Aorta (tissue), 5 donors: Measurements from ENCODE around the gene ING5. TPM values are rescaled to one million over a fixed set of nuclear protein-coding genes. Genes with fewer than 3 reads are reported as not detected.

ENCODE experiments used
- ATAC-seq: fragments of 200-7000 bp; cut with Tn5 transposase; one replicate; pipeline ENCODE4 v1.9.1; 2022; ENCODE audit warnings: moderate library complexity; ENCODE audit not compliant: low FRiP score
- DNase-seq, 2 donors: peaks; one replicate each; pipeline ENCODE4 v3.0.0-alpha.2; 2020
- H3K27ac ChIP-seq, 2 donors: one replicate each; pipeline ENCODE4 v1.5.1; 2013; ENCODE audit warnings: low read length in 2 of 2, mild to moderate bottlenecking in 2 of 2, moderate library complexity in 2 of 2, control low read depth in 1 of 2, inconsistent platforms in 1 of 2, low read depth in 1 of 2
- H3K27me3 ChIP-seq, 2 donors: one replicate each; pipeline ENCODE4 v1.6.1; 2013; ENCODE audit warnings: control low read depth in 1 of 2, low read length in 1 of 2, mild to moderate bottlenecking in 1 of 2, moderate library complexity in 1 of 2; ENCODE audit not compliant: insufficient read depth in 2 of 2, control insufficient read depth in 1 of 2
- H3K36me3 ChIP-seq, 2 donors: one replicate each; pipeline ENCODE4 v1.6.1; 2013; ENCODE audit warnings: control low read depth in 1 of 2, low read length in 1 of 2, mild to moderate bottlenecking in 1 of 2; ENCODE audit not compliant: insufficient read depth in 2 of 2, control insufficient read depth in 1 of 2
- H3K4me1 ChIP-seq, 2 donors: one replicate each; pipeline ENCODE4 v1.6.1; 2013; ENCODE audit warnings: low read length in 2 of 2, control low read depth in 1 of 2, mild to moderate bottlenecking in 1 of 2, moderate library complexity in 1 of 2; ENCODE audit not compliant: insufficient read depth in 2 of 2, control insufficient read depth in 1 of 2
- H3K4me3 ChIP-seq, 2 donors: one replicate each; pipeline ENCODE4 v1.5.1; 2013; ENCODE audit warnings: low read length in 2 of 2, control low read depth in 1 of 2, mild to moderate bottlenecking in 1 of 2
- H3K9me3 ChIP-seq: one replicate; pipeline ENCODE4 v1.6.1; 2013; ENCODE audit warnings: mild to moderate bottlenecking, low read length; ENCODE audit not compliant: control insufficient read depth
- WGBS, 2 donors: extraction: QIAGEN DNeasy Blood & Tissue Kit; methylation state at CpG; one replicate each; pipeline ENCODE4 v1.1.7; 2013; 5-methylcytosine and 5-hydroxymethylcytosine counted together
- intact Hi-C, 2 donors: fragments of 100-400 bp; cut with DNase I; formaldehyde crosslinking; loops; one replicate each; pipeline versions ENCODE4 v1.14.2 to v1.15.0; 2022
- polyA plus RNA-seq, 2 donors: library from polyadenylated mRNA; stranded (reverse); fragments of 200-250 nt; gene quantifications; one replicate each; pipeline ENCODE4 v1.2.3, GENCODE V29; 2013
- total RNA-seq, 2 donors: library from RNA; stranded (reverse); fragmentation: NEBNext Ultra II Directional; extraction: Animal tissue kit (Norgen Biotek cat#: 25700); gene quantifications; one replicate each; pipeline ENCODE4 v1.2.1, GENCODE V29; 2021
- donor health status: healthy with polysubstance abuse.
- donor health status: Bipolar disorder and iron deficiency.
- donor health status: DM: no; HTN: no; CAD: no.
- donor health status: DM: no; HTN: no; CAD: no.
- donor health status: DM: yes; HTN: yes; CAD: no.

The ING5 gene
- total and polyA plus RNA-seq, 4 donors, result 11.9 to 51.7 (median 31.2) TPM

DNA sequence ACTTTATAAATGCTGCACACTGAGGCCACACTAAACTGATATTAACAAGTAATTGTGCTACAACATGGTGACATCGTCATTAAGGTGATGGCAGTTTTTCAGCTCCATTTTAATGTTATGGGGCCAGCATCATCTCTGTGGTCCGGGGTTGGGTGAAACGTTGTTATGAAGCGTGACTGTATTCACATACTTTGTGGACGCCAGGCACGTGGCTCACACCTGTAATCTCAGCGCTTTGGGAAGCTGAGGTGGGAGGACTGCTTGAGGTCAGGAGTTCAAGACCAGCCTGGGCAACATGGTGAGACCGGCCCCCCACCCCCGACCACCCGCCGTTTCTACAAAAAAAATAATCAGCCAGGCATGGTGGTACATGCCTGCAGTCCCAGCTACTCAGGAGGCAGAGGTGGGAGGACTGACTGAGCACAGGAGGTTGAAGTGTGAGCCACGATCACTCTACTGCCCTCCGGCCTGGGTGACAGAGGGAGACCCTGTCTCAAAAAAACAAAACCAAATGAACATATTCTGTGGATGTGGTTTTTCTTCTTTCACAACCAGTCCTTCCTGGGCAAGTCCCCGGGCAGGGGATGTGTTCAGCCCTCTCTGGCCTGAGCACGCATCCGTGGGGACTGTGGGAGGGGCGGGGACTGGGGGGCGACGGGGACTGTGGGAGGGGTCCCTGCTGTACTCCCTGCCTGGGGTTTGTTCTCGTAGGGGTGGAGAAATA lies 61.9 kb downstream of the ING5 start:
- H3K4me3 ChIP-seq, result no peak overlapping the region
- H3K27me3 ChIP-seq, result no peaks in the 10 kb centered on the region
- 77 to 84% methylated on average over 20 of the region's 20 CpGs for WGBS, 2 donors
- H3K9me3 ChIP-seq, result no peaks in the 10 kb centered on the region
- H3K36me3 ChIP-seq, result no peaks in the 10 kb centered on the region
- DNase-seq (peak in 1 of 2 donors; percentile 61), ATAC-seq (no peak)
- H3K4me1 ChIP-seq, result no peaks in the 10 kb centered on the region
- H3K27ac ChIP-seq, result no peak overlapping the region
- intact Hi-C loops, result no loop called here

GRCh38 chr2:241764275-241765241 lies 62.7 kb downstream of the ING5 start:
- Histone ChIP-seq H3K4me3 (no peak overlapping the region), H3K4me1 (no peaks in the 10 kb centered on the region), H3K36me3 (no peaks in the 10 kb centered on the region), H3K27me3 (no peaks in the 10 kb centered on the region), H3K27ac (no peak overlapping the region), H3K9me3 (no peaks in the 10 kb centered on the region)
- DNase-seq (peak in 1 of 2 donors; percentile 62), ATAC-seq (no peak)
- intact Hi-C loops, result no loop called here
- 85 to 89% methylated on average over 27 of the region's 27 CpGs for WGBS, 2 donors

DNA sequence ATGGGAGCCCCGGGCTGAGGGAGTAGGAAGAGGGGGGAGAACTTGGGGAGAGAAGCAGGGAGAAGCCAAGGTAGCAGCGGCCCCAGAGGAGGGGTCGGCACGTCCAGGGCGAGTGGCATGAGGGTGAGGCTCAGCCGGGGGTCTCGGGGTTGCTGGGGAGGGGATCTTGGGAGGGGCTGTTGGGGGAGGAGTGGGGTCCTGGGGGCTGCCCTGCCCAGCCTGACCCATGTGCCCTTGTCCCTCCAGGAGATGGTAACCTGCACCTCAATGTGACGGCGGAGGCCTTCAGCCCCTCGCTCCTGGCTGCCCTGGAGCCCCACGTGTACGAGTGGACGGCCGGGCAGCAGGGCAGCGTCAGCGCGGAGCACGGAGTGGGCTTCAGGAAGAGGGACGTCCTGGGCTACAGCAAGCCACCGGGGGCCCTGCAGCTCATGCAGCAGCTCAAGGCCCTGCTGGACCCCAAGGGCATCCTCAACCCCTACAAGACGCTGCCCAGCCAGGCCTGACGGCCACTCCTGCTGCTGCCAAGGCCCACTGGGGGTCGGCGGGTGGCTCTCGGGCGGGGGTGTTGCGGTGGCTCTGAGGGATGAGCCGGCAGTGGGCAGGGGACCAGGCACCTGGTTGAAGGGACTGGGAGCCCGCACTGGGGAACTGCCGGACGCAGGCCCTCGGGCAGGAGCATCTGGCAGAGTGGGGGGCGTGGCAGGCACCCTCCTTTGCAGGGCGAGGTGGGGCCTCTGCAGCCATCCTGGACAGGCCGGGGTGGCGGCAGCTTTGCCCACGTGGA lies 65.8 kb downstream of the ING5 start:
- intact Hi-C loops, result no loop called here

DNA sequence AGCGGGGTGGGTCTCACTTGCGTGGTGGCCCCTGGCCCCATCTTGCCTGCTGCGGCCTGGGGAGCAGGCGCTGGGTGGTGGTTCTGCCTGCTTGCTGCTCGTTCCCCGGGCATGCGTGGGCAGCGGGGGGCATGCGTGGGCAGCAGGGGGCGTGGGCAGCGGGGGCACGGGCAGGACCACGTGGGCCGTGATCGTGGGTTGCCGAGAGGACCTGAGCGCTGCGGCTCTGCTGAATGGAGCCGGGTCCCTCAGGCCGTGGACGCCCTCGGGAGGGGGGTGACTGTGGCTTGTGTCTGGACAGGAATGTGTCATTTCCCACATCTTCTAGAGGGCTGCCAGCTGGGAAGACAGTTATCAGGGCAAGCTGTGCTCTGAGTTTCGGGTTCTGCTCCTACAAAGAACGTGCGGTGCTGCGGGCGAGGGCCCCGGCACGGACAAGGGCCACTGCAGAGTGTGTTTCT lies 66.4 kb downstream of the ING5 start:
- Histone ChIP-seq H3K27me3 (no peaks in the 10 kb centered on the region), H3K27ac (no peak overlapping the region), H3K9me3 (no peaks in the 10 kb centered on the region), H3K36me3 (no peaks in the 10 kb centered on the region), H3K4me1 (no peaks in the 10 kb centered on the region), H3K4me3 (no peak overlapping the region)
- ATAC-seq (no peak), DNase-seq (peak in 1 of 2 donors; percentile 58)
- intact Hi-C loops, result no loop called here
- WGBS, 2 donors, result 89 to 90% methylated on average over 28 to 29 of the region's 29 CpGs

More for the DNA sequence above, 65.8 kb downstream of the ING5 start:
- Histone ChIP-seq H3K27ac (no peak overlapping the region), H3K9me3 (no peaks in the 10 kb centered on the region), H3K4me3 (no peak overlapping the region), H3K27me3 (no peaks in the 10 kb centered on the region), H3K4me1 (no peaks in the 10 kb centered on the region), H3K36me3 (no peaks in the 10 kb centered on the region)
- no peak for ATAC-seq
- 90 to 91% methylated on average over 26 to 37 of the region's 37 CpGs for WGBS, 2 donors
- DNase-seq, result peak in 1 of 2 donors; percentile 73

DNA sequence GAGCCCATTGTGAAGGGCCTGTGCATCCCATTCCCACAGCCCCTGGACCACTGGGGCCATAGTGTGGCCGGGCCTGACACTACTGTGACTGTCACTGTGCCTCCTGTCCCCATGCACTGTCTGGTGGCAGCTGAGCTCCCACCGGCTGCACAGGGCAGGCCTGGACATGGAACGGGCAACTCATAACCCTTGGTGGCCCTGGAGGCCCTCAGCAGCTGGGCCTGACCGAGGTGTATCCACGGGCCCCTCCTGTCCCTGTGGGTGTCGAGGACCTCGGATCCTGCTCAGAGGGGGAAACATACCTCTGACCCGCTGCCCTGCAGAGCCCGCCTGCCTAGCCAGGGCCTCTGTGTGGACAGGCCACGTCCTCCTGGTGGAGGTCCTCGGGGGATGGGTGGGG lies 67.0 kb downstream of the ING5 start:
- no peaks in the 10 kb centered on the region for H3K36me3 ChIP-seq
- intact Hi-C loops, result no loop called here
- no peak overlapping the region for H3K4me3 ChIP-seq
- ATAC-seq, result no peak
- H3K4me1 ChIP-seq, result no peaks in the 10 kb centered on the region
- H3K9me3 ChIP-seq, result no peaks in the 10 kb centered on the region
- no peak overlapping the region for H3K27ac ChIP-seq
- DNase-seq, result peak in 1 of 2 donors; percentile 68
- 91 to 93% methylated on average over 11 of the region's 11 CpGs for WGBS, 2 donors
- H3K27me3 ChIP-seq, result no peaks in the 10 kb centered on the region

DNA sequence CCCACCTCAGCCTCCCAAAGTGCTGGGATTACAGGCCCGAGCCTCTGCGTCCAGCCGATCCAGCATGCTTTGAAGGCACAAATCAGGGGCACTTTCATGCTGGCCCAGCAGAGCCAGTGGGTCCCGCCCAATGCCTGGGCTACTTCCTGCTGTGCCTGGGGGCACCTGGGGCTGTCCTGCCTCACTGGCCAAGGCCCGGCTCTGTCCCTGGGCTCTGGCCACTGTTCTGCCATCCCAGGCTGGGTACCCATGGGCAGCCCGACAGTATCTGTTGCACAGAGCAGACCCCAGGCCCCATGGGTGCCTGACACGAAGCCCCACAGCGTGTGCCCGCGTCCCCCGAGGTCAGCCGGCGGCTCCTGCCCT lies 68.0 kb downstream of the ING5 start:
- Histone ChIP-seq H3K9me3 (no peaks in the 10 kb centered on the region), H3K27me3 (no peaks in the 10 kb centered on the region), H3K4me1 (no peaks in the 10 kb centered on the region), H3K36me3 (no peaks in the 10 kb centered on the region), H3K27ac (no peak overlapping the region), H3K4me3 (no peak overlapping the region)
- WGBS, 2 donors, result 82 to 85% methylated on average over 11 to 13 of the region's 13 CpGs
- DNase-seq (peak in 1 of 2 donors; percentile 46), ATAC-seq (no peak)
- intact Hi-C loops, result no loop called here

DNA sequence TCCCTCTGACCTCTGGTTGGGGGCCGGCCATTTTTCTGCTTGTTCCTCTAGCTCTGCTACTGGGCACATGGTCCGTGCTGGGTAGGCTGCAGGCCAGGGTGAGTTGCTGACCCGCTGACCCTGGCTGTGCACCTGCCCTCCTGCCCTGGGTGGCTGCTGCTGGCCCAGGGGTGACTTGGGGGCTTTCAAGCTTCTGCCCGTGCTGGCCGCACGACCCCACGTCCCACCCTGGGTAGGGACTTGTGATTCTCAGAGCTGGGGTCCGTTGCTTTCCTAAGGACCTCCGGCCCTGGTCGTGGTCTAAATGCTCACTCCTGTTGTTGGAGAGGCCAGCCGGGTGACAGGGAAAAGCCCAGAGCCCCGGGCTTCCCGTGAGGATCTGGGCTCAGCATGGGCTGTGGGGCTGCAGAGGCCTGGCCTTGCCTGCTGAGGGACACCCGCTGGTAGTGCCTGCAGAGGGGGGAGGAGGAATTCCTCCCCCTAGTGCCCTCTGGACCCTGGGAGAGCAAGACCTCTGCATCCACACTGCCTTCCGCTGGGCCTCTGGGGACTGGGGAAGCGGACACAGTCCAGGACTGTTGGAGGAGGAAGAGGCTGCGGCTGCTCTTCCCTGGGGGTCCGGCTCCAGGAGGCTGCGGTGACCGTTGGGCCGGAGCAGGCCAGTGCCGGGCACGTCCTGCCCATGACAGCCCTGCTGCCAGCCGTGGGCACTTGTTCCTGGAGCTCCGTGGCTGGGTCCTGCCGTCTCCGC lies 68.5 kb downstream of the ING5 start:
- Histone ChIP-seq H3K4me3 (no peak overlapping the region), H3K27ac (no peak overlapping the region), H3K36me3 (no peaks in the 10 kb centered on the region), H3K4me1 (no peaks in the 10 kb centered on the region), H3K9me3 (no peaks in the 10 kb centered on the region), H3K27me3 (no peaks in the 10 kb centered on the region)
- DNase-seq, result peak in 1 of 2 donors; percentile 73
- peak; percentile 17 for ATAC-seq
- 53 to 58% methylated on average over 27 of the region's 27 CpGs for WGBS, 2 donors
- intact Hi-C loops, result no loop called here

DNA sequence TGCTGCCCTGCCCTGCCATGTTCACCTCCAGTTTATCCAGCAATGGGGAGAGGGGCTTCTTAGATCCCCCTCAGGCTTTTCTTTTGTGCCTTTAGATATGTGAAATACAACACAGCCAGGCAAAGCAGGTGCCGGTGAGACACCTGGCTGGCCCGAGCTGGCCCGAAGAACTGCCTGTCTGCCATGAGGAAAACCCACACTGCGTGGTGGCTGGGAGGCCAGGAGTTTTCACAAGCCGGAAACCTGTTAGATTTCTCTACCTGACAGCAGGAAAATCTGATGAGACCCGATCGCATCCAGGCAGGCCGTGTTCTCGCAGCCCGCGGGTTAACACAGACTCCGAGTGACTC lies 69.1 kb downstream of the ING5 start:
- no peak for DNase-seq
- no peak overlapping the region for H3K27ac ChIP-seq
- H3K4me3 ChIP-seq, result no peak overlapping the region
- H3K36me3 ChIP-seq, result no peaks in the 10 kb centered on the region
- H3K9me3 ChIP-seq, result no peaks in the 10 kb centered on the region
- WGBS, 2 donors, result 93 to 94% methylated on average over 12 of the region's 12 CpGs
- ATAC-seq, result no peak
- intact Hi-C loops, result no loop called here
- H3K27me3 ChIP-seq, result no peaks in the 10 kb centered on the region
- H3K4me1 ChIP-seq, result no peaks in the 10 kb centered on the region
